Measurements from ENCODE around the gene BMI1. TPM values are rescaled to one million over a fixed set of nuclear protein-coding genes. Genes with fewer than 3 reads are reported as not detected.

Gene BMI1
- total and polyA plus RNA-seq, 4 donors = 13.2 to 28.7 (median 19.5) TPM

GRCh38 chr10:22310928-22311327 lies 10.0 kb upstream of the BMI1 start:
- H3K4me1 ChIP-seq (ENCODE audit: control insufficient read depth in 4 of 4, insufficient read depth in 4 of 4, low read length in 3 of 4) = peaks cover 0 to 9% (median 6%) of the 10 kb centered on the region in 4 donors
- H3K27ac ChIP-seq (ENCODE audit: low read depth in 1 of 2, low read length in 2 of 2) = no peak overlapping the region
- peaks cover 0 to 3% (median 0%) of the 10 kb centered on the region in 4 donors for H3K27me3 ChIP-seq (ENCODE audit: control insufficient read depth in 4 of 4, insufficient read depth in 4 of 4, low read length in 3 of 4)
- H3K4me3 ChIP-seq (ENCODE audit: low read depth in 1 of 3, low read length in 3 of 3) = no peak overlapping the region
- no peaks in the 10 kb centered on the region for H3K36me3 ChIP-seq (ENCODE audit: control insufficient read depth in 4 of 4, insufficient read depth in 3 of 4, low read depth in 1 of 4, low read length in 3 of 4)
- no peak overlapping the region for H3K9ac ChIP-seq (ENCODE audit: low read depth in 1 of 2, low read length in 2 of 2)
- H3K9me3 ChIP-seq (ENCODE audit: control insufficient read depth in 4 of 4, low read length in 3 of 4) = no peaks in the 10 kb centered on the region
- no peak for TF ChIP-seq SP1 (IDR thresholded peaks at IDR 0.05)
- no peak for TF ChIP-seq HNF4G (IDR thresholded peaks at IDR 0.05)
- no peak for TF ChIP-seq MAX (IDR thresholded peaks at IDR 0.05)
- TF ChIP-seq NR2F2 (IDR thresholded peaks at IDR 0.05) = no peak
- TF ChIP-seq RXRA (IDR thresholded peaks at IDR 0.05) = no peak
- no peak for TF ChIP-seq ZBTB33 (IDR thresholded peaks at IDR 0.05)
- TF ChIP-seq FOXA1 (IDR thresholded peaks at IDR 0.05) = no peak
- no peak for TF ChIP-seq HNF4A (conservative IDR thresholded peaks at IDR 0.05)
- no peak for TF ChIP-seq YY1 (IDR thresholded peaks at IDR 0.05)
- no peak for TF ChIP-seq ATF3 (IDR thresholded peaks at IDR 0.05)
- no peak for TF ChIP-seq JUND (IDR thresholded peaks at IDR 0.05)
- no peak for DNase-seq (ENCODE audit: low spot score)

- DNase-seq (ENCODE audit: low spot score) = no peak
- TF ChIP-seq, protein P1, sequence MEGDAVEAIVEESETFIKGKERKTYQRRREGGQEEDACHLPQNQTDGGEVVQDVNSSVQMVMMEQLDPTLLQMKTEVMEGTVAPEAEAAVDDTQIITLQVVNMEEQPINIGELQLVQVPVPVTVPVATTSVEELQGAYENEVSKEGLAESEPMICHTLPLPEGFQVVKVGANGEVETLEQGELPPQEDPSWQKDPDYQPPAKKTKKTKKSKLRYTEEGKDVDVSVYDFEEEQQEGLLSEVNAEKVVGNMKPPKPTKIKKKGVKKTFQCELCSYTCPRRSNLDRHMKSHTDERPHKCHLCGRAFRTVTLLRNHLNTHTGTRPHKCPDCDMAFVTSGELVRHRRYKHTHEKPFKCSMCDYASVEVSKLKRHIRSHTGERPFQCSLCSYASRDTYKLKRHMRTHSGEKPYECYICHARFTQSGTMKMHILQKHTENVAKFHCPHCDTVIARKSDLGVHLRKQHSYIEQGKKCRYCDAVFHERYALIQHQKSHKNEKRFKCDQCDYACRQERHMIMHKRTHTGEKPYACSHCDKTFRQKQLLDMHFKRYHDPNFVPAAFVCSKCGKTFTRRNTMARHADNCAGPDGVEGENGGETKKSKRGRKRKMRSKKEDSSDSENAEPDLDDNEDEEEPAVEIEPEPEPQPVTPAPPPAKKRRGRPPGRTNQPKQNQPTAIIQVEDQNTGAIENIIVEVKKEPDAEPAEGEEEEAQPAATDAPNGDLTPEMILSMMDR (IDR thresholded peaks at IDR 0.05; ENCODE audit: low read depth, low read length, missing input control) = no peak
- TF ChIP-seq YY1 (IDR thresholded peaks at IDR 0.05) = peak; percentile 20
- Histone ChIP-seq H3K9me3 (ENCODE audit: control insufficient read depth in 4 of 4, low read length in 3 of 4) (no peaks in the 10 kb centered on the region), H3K27ac (ENCODE audit: low read depth in 1 of 2, low read length in 2 of 2) (no peak overlapping the region), H3K27me3 (ENCODE audit: control insufficient read depth in 4 of 4, insufficient read depth in 4 of 4, low read length in 3 of 4) (no peaks in the 10 kb centered on the region), H3K4me3 (ENCODE audit: low read depth in 1 of 3, low read length in 3 of 3) (no peak overlapping the region), H3K4me1 (ENCODE audit: control insufficient read depth in 4 of 4, insufficient read depth in 4 of 4, low read length in 3 of 4) (peaks cover 0 to 29% (median 17%) of the 10 kb centered on the region in 4 donors), H3K9ac (ENCODE audit: low read depth in 1 of 2, low read length in 2 of 2) (no peak overlapping the region), H3K36me3 (ENCODE audit: control insufficient read depth in 4 of 4, insufficient read depth in 3 of 4, low read depth in 1 of 4, low read length in 3 of 4) (no peaks in the 10 kb centered on the region)
- 35% methylated on average over 2 of the region's 2 CpGs for WGBS
Observed at GRCh38 chr10:22314852-22315251, 6.0 kb upstream of the BMI1 start.

DNA sequence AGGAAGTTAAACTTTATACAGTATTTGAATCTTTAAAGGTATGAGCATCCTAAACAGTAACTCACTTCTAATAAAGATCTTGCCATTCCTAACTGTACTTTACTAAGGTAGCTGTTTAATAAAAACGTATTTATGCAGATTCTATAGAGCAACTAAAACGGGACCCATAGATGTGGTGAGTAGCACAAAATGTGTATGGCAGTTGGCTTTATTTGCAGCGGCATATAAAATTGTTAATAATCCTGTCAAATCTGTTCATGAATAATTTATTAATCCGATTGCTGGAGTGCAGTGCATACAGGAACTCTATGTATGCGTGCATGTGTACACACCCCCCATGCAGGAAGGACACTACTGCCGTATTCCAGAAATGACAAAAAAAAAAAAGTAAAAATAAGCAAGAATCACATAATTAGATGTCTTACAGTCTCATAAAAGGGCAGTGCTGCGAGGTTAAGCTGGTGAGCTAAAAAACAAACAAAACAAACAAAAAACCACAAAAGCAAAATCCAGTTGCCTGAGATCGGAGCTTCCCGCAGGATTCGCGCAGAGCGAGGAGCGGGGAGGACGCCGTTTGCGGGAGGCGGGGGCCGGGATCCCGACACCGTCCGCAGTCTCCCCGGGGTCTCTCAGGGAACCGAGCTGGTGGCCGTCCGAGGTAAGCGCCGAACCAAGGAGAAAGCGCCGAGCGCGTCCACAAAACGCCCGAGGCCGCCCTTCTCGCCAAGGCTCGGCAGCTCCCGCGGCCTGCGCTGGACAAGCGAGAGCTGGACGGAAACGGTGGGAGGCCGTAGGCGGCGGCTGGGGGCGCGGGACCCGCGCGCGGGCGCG lies 5.2 kb upstream of the BMI1 start:
- DNase-seq (ENCODE audit: low spot score) = no peak
- H3K9me3 ChIP-seq (ENCODE audit: control insufficient read depth in 4 of 4, low read length in 3 of 4) = no peaks in the 10 kb centered on the region
- under 1% methylated on average over 53 of the region's 53 CpGs for WGBS
- H3K4me3 ChIP-seq (ENCODE audit: low read depth in 1 of 3, low read length in 3 of 3) = peak overlapping the region; percentile 81 to 96 (median 87)
- H3K27ac ChIP-seq (ENCODE audit: low read depth in 1 of 2, low read length in 2 of 2) = peak overlapping the region; percentile 73 to 91
- H3K4me1 ChIP-seq (ENCODE audit: control insufficient read depth in 4 of 4, insufficient read depth in 4 of 4, low read length in 3 of 4) = peaks cover 0 to 34% (median 19%) of the 10 kb centered on the region in 4 donors
- TF ChIP-seq HNF4G (IDR thresholded peaks at IDR 0.05) (no peak), YY1 (IDR thresholded peaks at IDR 0.05) (peak; percentile 5)
- no peaks in the 10 kb centered on the region for H3K36me3 ChIP-seq (ENCODE audit: control insufficient read depth in 4 of 4, insufficient read depth in 3 of 4, low read depth in 1 of 4, low read length in 3 of 4)
- H3K27me3 ChIP-seq (ENCODE audit: control insufficient read depth in 4 of 4, insufficient read depth in 4 of 4, low read length in 3 of 4) = no peaks in the 10 kb centered on the region
- peak overlapping the region; percentile 26 to 98 for H3K9ac ChIP-seq (ENCODE audit: low read depth in 1 of 2, low read length in 2 of 2)
